GM18858 (cell line): Measurements from ENCODE around the gene NAV3.

Experiments
- ATAC-seq: cut with Tn5 transposase; IDR thresholded peaks from one replicate; pipeline ENCODE4 v1.9.1; 2021; ENCODE audit not compliant: unreplicated experiment

The NAV3 gene

GRCh38 chr12:77830583-77831351 lies at the start of gene NAV3:
Gene NAV3, plus strand, starts transcription at chr12:77830894. Its CDS starts 568 bp downstream, at chr12:77831462.
- no peak for ATAC-seq

DNA sequence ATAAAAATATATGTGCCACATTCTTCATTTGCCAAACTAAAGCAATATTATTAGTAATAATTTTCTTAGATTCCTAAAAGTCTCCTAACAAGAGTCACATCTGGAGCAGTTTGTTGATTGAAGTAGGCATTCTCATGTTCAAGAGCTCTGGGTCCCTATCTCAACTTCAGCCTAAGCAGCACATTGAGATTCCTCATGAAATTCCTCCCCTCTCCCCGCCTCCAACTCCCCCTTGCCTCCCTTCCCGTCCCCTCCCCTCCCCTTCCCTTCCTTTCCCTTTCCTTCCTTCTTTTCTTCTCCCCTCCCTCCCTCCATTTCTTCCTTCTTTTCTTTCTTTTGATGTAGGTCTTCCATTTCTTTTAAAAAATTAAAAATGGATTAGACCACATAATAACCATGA lies 48.7 kb upstream of the NAV3 start:
- ATAC-seq, result no peak

DNA sequence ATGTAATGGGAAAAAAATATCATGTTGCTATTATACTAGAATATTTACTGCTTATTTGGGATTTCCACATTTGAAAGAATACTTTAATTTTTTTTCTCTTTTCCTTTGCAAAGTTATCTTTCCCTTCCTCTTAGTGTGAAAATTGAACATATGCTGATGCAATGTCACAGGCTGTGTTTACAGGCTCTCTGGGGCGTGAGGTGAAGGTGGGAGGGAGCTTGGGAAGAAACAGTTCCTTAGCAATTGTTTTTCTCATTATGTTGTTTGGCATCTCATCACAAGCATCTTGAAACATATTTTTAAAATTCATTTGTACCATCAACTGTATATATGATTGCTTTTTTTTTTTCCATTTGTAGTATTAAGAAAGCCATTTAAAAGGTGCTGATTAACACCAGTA lies 47.9 kb upstream of the NAV3 start:
- no peak for ATAC-seq

- ATAC-seq, result no peak
Measured at GRCh38 chr12:77785211-77785610, 45.5 kb upstream of the NAV3 start.

DNA sequence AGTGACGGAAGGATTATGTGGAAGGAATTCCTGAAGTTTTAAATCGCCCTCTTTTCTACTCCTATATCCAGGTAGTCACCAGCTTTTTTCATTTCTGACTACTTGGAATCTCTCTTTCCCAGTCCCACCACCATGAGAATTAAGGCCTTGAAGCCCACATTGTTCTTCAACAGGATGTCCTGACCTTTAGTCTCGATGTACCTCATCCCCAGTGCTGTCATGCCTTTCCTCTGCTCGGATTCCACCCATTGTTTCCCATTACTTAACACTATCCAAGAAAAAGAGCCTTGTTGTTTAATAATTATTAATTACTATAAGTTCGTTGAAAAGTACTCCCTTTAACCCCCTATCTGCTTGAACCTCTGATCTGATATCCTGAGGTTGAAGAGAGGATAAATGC lies 44.0 kb upstream of the NAV3 start:
- no peak for ATAC-seq

DNA sequence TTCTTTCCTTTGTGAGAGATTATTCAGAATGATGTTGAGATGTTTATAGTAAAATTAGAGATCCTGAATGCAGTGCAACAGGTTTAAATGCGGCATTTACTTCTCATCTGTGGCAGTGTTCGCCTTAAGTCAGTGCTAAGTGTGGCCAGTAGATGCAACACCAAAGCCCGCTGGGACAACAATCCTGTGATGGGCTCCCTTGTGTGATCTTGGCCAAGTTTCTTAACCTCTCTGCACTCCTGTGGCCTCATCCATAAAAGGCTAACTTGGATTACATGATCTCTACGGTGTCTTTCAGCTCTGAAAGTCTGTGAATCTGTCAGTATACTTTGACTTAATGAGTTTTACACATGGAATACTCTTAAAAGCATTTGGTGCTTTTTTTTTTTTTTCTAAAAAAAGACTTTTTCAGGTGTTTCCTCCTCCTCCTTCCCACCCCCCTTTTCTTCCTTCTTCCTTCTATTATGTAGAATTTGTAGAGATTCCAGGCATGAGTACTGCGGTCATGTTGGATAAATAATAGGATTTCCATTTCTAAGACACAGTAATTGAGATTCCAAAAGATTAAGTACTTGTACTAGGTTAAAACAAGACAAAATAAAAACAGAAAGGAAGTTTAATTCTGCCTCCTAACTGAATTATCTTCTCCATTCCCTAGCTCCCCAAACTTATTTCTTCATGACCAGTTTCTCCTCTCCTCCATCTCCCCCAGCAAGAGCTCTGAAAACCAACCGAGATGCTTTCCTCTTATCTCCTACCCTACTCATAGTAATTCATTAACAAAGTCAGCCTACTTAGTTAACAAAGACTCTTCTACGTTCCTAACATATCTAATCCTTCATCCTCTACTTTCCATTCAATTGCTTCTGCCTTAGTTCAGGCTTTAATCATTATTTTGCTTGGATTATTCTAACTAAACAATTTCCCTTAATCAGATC lies 42.2 kb upstream of the NAV3 start:
- ATAC-seq, result no peak

GRCh38 chr12:77795699-77796098 lies 35.0 kb upstream of the NAV3 start:
- ATAC-seq, result no peak

DNA sequence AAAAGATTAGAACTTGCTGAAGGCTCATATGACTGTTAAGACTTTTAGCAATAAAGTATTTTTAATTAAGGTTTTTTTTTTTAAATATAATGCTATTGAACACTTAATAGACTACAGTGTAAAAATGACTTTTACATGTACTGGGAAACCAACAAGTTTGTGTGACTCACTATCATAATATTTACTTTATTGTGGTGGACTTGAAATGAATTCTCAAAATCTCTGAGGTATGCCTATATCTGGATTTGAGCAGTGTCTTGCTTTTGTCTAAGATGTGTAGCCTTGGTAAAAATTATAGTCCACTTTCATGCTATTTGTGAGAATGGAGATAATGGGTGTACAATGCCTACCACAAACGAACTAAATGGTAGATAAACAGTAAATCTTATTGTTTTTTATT lies 33.9 kb upstream of the NAV3 start:
- no peak for ATAC-seq

DNA sequence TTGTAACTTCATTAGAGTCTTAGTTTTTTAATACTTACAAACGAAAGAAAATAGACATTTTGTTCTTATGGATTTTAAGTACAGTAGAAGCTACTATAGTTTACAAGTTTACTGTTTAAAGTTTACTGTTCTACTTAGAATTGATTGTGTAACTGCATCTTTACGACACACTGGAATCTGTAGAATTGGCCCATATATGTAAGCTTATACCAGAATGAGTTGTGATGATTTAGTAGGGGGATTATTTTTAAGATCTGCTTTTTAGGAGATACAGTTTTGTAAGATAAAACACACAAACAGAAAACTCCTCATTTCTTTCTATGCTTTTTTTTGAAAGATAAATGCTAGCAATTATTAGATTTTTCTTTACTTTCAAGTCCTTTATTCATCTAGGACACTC lies 30.2 kb upstream of the NAV3 start:
- ATAC-seq, result no peak

- ATAC-seq, result no peak
Measured at GRCh38 chr12:77808534-77808933, 22.2 kb upstream of the NAV3 start.

DNA sequence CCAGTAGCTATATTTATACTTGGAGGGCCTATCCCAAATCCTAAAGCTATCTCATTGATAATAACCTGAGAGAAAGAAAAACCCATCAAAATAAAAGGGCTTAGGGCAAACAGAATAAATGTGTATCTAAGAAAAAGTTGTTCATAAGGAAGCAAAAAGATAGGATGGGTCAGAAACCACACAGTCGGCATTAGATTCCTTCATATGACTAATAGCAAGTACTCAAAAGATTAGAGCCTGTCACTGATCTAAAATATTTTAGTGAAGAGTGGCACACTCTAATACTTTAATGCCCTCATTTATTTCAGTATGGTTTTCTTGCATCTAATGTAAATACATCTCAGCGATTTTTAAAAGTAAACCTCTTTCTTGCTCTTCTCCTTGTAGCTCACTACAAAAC lies 17.1 kb upstream of the NAV3 start:
- ATAC-seq, result no peak

DNA sequence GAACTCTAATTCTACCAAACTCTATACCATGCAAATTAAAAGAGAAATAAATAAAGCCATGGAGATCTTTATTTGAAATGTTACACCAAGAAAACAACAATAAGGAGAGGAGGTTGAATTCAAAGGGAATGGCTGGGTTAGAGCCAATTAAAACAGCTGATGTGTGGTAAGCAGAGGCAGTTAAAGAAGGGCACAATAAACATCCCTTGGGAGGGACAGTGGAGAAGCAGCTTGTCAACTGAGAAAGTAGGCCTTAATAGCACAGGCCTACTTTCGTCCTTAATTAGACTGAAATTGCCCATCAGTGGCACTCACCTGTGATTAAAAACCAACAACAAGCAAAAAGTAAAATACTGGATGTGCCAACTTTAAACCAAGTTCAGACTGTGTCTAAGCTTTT lies 16.3 kb upstream of the NAV3 start:
- no peak for ATAC-seq

GRCh38 chr12:77816196-77816595 lies 14.5 kb upstream of the NAV3 start:
- ATAC-seq, result peak; percentile 98

- no peak for ATAC-seq
Measured at GRCh38 chr12:77817276-77817675, 13.4 kb upstream of the NAV3 start.

DNA sequence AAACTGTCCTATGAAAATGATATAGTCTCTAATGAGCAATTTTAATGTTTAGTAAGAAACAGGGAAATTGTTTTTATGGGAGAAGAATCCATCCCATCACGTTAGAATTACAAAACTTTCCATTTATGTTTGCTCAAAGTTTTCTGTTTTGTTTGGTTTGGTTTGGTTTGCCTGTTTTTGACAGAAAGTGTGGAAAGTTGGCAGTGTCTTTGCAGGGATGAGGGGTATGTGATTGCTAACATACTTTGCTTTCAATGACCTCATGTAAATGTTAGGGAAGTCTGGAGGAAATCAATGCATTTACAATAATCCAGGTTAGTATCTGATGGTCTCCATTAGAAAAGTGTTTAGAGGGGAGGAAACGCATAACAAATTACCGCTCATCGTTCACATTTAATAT lies 12.3 kb upstream of the NAV3 start:
- no peak for ATAC-seq

- no peak for ATAC-seq
Measured at GRCh38 chr12:77821699-77822203, 8.9 kb upstream of the NAV3 start.

- ATAC-seq, result no peak
Measured at GRCh38 chr12:77833329-77833728, 2.6 kb downstream of the NAV3 start.

DNA sequence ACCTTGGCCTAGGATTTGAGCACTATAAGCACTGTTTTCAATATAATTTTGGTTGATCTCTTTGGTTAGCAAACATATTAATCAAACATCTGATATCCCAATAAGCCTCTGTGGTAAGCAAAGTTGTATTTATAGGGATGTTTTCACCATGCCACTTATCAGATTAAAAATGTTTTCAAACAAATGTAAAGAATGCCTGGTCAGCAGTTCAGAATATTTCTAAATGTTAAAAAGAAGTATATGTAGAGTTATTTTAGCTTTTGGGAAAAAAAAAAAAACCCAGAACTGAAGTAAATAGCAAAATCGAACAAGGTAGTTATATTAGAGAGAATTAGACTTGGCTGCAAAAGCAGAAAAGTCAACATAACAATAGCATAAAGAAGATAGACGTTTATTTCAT lies 3.9 kb downstream of the NAV3 start:
- ATAC-seq, result no peak

GRCh38 chr12:77835969-77836368 lies 5.3 kb downstream of the NAV3 start:
- ATAC-seq, result no peak

- no peak for ATAC-seq
Measured at GRCh38 chr12:77837876-77838291, 7.2 kb downstream of the NAV3 start.

DNA sequence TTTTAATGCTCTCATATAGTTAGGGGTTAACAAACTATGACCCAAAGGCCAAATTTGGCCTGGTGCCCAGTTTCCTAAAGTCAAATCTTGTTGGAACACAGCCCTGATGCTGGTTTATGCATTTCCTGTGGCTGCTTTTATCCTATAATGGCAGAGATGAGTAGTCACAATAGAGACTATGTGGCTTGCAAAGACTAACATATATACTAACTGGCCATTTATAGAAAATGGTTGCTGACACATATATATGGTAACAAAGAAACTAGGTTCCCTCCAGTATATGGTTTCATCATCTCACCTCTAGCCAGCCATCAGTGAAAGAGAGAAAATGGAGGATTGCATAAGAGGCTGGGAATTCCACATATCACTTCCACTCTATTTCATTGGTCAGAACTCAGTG lies 10.8 kb downstream of the NAV3 start:
- ATAC-seq, result no peak

GRCh38 chr12:77842430-77842829 lies 11.7 kb downstream of the NAV3 start:
- no peak for ATAC-seq
